ENCODE results near the gene FAHD1.

DNA sequence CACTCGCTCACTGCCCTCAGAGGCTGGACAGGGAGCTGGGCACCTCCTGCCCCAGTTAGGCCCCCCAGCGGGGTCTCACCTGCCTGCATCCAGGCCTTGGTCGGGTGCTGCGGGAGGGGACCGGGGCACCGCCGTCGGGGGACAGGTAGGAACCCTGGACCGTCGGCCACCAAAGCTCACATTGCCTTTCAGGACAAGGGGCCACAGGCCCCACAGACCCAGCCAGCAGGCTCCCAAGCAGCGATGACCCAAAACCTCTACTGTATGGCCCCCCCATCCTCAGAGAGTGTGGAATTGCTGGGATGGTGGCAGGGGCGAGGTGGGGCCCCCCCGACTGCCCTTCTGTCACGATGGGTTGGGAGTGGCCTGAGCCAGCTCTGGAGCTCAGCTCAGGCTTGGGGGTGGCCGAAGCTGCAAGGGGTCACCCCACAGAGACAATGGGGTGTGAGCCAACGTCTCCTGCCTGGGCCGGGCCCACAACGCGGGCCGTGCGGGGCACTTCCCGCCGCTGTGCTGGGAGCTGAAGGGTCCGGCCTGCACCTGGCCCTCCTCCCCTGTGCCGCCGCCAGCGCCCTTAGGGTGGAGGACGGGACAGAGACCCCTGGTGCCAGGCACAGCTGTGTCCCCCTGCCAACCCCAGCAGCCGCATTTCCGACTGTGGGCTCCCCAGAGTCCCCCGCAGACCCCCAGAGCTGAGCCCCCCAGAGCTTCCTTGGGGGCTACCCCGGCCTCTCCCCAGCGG is 34.0 kb upstream of the FAHD1 start:
- TF ChIP-seq, protein P1, sequence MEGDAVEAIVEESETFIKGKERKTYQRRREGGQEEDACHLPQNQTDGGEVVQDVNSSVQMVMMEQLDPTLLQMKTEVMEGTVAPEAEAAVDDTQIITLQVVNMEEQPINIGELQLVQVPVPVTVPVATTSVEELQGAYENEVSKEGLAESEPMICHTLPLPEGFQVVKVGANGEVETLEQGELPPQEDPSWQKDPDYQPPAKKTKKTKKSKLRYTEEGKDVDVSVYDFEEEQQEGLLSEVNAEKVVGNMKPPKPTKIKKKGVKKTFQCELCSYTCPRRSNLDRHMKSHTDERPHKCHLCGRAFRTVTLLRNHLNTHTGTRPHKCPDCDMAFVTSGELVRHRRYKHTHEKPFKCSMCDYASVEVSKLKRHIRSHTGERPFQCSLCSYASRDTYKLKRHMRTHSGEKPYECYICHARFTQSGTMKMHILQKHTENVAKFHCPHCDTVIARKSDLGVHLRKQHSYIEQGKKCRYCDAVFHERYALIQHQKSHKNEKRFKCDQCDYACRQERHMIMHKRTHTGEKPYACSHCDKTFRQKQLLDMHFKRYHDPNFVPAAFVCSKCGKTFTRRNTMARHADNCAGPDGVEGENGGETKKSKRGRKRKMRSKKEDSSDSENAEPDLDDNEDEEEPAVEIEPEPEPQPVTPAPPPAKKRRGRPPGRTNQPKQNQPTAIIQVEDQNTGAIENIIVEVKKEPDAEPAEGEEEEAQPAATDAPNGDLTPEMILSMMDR (conservative IDR thresholded peaks at IDR 0.05; ENCODE audit: low read length): no peak
- no peak for TF ChIP-seq EZH2phosphoT487 (IDR thresholded peaks at IDR 0.05; ENCODE audit: borderline replicate concordance, low read depth, low read length)
